Mesendoderm (in vitro differentiated cells): Measurements from ENCODE around the gene TCF12. TPM values are rescaled to one million over a fixed set of nuclear protein-coding genes. Genes with fewer than 3 reads are reported as not detected.

Experiments
- DNase-seq: peaks from one replicate; pipeline ENCODE4 v3.0.0; 2013
- H2AK5ac ChIP-seq: 2 replicates; pipeline ENCODE4 v1.6.1; 2013; ENCODE audit warnings: low read length, inconsistent platforms
- H2BK120ac ChIP-seq: 2 replicates; pipeline ENCODE4 v1.6.1; 2013; ENCODE audit warnings: low read depth, mild to moderate bottlenecking, low read length, moderate library complexity, mixed read lengths
- H2BK15ac ChIP-seq: replicated peaks from 2 replicates; pipeline ENCODE4 v1.6.1; 2013; ENCODE audit warnings: low read depth, mild to moderate bottlenecking, moderate library complexity
- H2BK5ac ChIP-seq: 2 replicates; pipeline ENCODE4 v1.6.1; 2013; ENCODE audit warnings: low read length, inconsistent platforms
- H3K18ac ChIP-seq: 2 replicates; pipeline ENCODE4 v1.6.1; 2013; ENCODE audit warnings: mild to moderate bottlenecking, low read length, mixed read lengths
- H3K23ac ChIP-seq: one replicate; pipeline ENCODE4 v1.6.1; 2013; ENCODE audit warnings: low read length
- H3K27ac ChIP-seq: 2 replicates; pipeline ENCODE4 v1.5.1; 2013; ENCODE audit warnings: low read depth, mild to moderate bottlenecking, inconsistent platforms, low read length, moderate library complexity
- H3K27me3 ChIP-seq: 2 replicates; pipeline ENCODE4 v1.6.1; 2013; ENCODE audit warnings: low read length, control low read depth, mild to moderate bottlenecking, inconsistent platforms; ENCODE audit not compliant: insufficient read depth, poor library complexity
- H3K36me3 ChIP-seq: 2 replicates; pipeline ENCODE4 v1.6.1; 2013; ENCODE audit warnings: low read length, inconsistent platforms; ENCODE audit not compliant: control insufficient read depth, insufficient read depth
- H3K4ac ChIP-seq: one replicate; pipeline ENCODE4 v1.6.1; 2013; ENCODE audit warnings: low read depth, mild to moderate bottlenecking, low read length, moderate library complexity
- H3K4me1 ChIP-seq: 2 replicates; pipeline ENCODE4 v1.6.1; 2013; ENCODE audit warnings: low read depth, low read length, inconsistent platforms; ENCODE audit not compliant: control insufficient read depth
- H3K4me2 ChIP-seq: 2 replicates; pipeline ENCODE4 v1.6.1; 2013; ENCODE audit warnings: low read length
- H3K4me3 ChIP-seq: 2 replicates; pipeline ENCODE4 v1.5.1; 2013; ENCODE audit warnings: mild to moderate bottlenecking, low read length
- H3K56ac ChIP-seq: one replicate; pipeline ENCODE4 v1.6.1; 2013; ENCODE audit warnings: low read length
- H3K79me1 ChIP-seq: 2 replicates; pipeline ENCODE4 v1.6.1; 2013; ENCODE audit warnings: low read length, inconsistent platforms
- H3K79me2 ChIP-seq: 2 replicates; pipeline ENCODE4 v1.6.1; 2013; ENCODE audit warnings: mild to moderate bottlenecking, low read length; ENCODE audit not compliant: control insufficient read depth, insufficient read depth
- H3K9ac ChIP-seq: 2 replicates; pipeline ENCODE4 v1.6.1; 2013; ENCODE audit warnings: low read length, inconsistent platforms
- H4K5ac ChIP-seq: one replicate; pipeline ENCODE4 v1.6.1; 2013; ENCODE audit warnings: low read length
- H4K8ac ChIP-seq: one replicate; pipeline ENCODE4 v1.6.1; 2013; ENCODE audit warnings: low read depth, mild to moderate bottlenecking, control low read depth, low read length, moderate library complexity
- WGBS: extraction: QIAGEN DNeasy Blood & Tissue Kit; methylation state at CpG from one replicate; pipeline ENCODE4 v1.1.7; 2013; ENCODE audit warnings: low lambda C conversion rate, missing lambda C conversion rate; ENCODE audit not compliant: insufficient coverage; ENCODE audit errors: extremely low coverage; 5-methylcytosine and 5-hydroxymethylcytosine counted together
- polyA plus RNA-seq, 2 experiments: library from polyadenylated mRNA; stranded (reverse); fragments of 200-250 nt; gene quantifications; one replicate each; pipeline ENCODE4 v1.2.3, GENCODE V29; 2013

TCF12 gene
- polyA plus RNA-seq (2013, experiment 1 of 2) = 42.7 TPM
- 38.4 TPM for polyA plus RNA-seq (2013, experiment 2 of 2)

DNA sequence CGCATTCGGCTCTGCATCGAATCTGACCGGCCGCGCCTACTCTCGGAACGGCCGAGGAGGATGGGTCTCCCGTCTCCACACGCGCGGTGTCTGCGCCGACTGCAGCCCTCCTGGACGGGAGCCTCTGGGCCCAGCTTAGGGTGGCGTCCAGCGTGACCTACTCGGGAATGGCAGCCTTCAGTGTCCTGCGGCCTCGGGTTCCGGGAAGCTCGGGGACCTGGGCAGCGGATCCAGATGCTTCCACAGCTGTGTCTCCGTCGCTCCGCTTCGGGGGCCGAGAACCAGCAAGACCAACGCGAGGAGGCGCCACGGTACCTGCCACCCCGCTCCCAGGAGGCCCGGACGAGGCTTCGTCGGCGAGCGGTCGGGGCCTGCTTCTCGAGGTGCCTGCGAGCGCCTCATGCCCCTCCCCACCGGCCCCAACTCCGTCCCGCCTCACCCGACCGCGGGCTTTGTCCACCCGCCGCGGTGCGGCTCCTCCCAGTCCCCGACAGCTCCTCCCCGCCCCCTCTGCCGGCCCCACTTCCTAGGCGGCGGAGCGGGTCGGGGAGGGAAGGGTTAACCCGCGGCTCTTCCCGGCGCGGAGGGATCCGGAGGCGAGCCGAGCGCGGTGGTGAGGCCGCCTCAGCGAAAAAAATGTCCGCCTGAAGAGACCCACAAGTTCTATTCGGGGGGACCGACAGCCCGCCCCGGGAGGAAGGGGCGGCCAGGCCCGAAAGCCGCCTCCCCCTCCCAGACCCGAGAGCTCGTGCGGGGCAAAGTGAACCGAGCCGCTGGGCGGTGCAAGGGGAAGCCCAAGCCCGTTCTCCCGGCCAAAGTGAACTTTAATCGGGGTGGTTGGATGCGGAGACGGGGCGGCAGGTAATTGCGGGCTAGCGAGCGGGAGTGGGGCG is at the start of gene TCF12:
Gene TCF12, plus strand, starts transcription at position 599 of the 893 bp plus-strand sequence. CDS start 1,270 bp downstream, outside the sequence.
- peak within 1 kb of the TSS; percentile 42 for H3K4me2 ChIP-seq
- H4K8ac ChIP-seq = peak within 1 kb of the TSS; percentile 68
- no peaks in the 10 kb centered on the region for H3K79me1 ChIP-seq
- peak within 1 kb of the TSS; percentile 81 for H3K9ac ChIP-seq
- H2AK5ac ChIP-seq = no peak within 1 kb of the TSS
- H2BK120ac ChIP-seq = peak within 1 kb of the TSS; percentile 64
- peak within 1 kb of the TSS; percentile 92 for H3K56ac ChIP-seq
- H3K36me3 ChIP-seq = no peaks in the 10 kb centered on the region
- peak; percentile 98 for DNase-seq
- peak within 1 kb of the TSS; percentile 91 for H3K18ac ChIP-seq
- peaks cover 15% of the 10 kb centered on the region for H3K79me2 ChIP-seq
- WGBS = no CpG with 5 or more reads among the region's 97 CpGs
- H3K27me3 ChIP-seq = no peaks in the 10 kb centered on the region
- H2BK5ac ChIP-seq = peak within 1 kb of the TSS; percentile 57
- no peak within 1 kb of the TSS for H4K5ac ChIP-seq
- peak within 1 kb of the TSS; percentile 87 for H3K27ac ChIP-seq
- H3K4ac ChIP-seq = peak within 1 kb of the TSS; percentile 74
- H3K23ac ChIP-seq = peak within 1 kb of the TSS; percentile 54
- H3K4me1 ChIP-seq = no peaks in the 10 kb centered on the region
- peak within 1 kb of the TSS; percentile 56 for H3K4me3 ChIP-seq
- H2BK15ac ChIP-seq = no peak within 1 kb of the TSS

DNA sequence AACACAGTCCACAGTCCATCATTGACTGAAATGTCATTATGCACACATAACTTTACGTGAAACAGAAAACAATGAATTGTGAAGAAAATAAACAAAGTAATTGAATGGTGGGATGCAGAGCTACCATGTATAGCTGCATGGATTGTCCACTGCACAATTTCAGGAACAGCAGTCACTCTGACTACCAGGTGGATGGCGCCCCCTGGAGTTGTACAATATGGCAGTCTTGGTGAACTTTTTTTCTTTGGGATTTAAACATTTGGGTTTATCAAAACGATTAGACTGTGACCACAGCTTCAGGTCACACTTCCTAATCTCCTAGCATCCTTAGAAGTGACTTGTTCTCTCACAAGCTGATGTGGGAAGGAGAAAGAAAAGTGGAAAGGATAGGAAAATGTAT is 48.9 kb upstream of the TCF12 start:
- Histone ChIP-seq H2BK15ac (no peak overlapping the region), H4K5ac (no peak overlapping the region), H2BK120ac (no peak overlapping the region), H3K56ac (no peak overlapping the region), H2AK5ac (no peak overlapping the region), H3K27ac (no peak overlapping the region), H3K4ac (no peak overlapping the region), H3K18ac (no peak overlapping the region), H3K79me2 (no peaks in the 10 kb centered on the region), H3K79me1 (no peaks in the 10 kb centered on the region), H4K8ac (no peak overlapping the region), H2BK5ac (no peak overlapping the region), H3K36me3 (no peaks in the 10 kb centered on the region), H3K9ac (no peak overlapping the region), H3K4me3 (no peak overlapping the region), H3K23ac (no peak overlapping the region), H3K4me2 (no peak overlapping the region), H3K4me1 (no peaks in the 10 kb centered on the region), H3K27me3 (no peaks in the 10 kb centered on the region)
- peak; percentile 14 for DNase-seq
- no CpG with 5 or more reads among the region's 3 CpGs for WGBS

DNA sequence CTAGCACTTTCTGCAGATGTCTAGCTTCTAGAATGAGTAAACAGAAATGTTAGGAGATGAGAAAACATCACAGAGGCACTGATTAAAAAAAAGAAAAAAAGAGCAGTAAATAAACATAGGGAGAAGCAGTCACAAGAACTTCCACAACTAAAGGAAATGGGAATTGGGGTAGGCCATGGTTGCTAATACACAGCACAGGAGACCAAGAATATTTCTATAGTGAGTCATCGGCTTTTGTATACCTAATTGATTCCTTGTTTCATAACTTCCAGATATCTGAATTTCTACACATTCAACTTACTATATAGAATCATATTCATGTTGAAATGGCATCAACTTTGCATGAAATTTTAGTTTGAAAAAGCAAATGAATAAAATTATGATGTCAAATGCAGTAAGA is 47.3 kb upstream of the TCF12 start:
- H4K8ac ChIP-seq = no peak overlapping the region
- no peak overlapping the region for H3K4ac ChIP-seq
- no peak overlapping the region for H2BK5ac ChIP-seq
- H3K27ac ChIP-seq = no peak overlapping the region
- H2BK15ac ChIP-seq = no peak overlapping the region
- H3K27me3 ChIP-seq = no peaks in the 10 kb centered on the region
- no peak overlapping the region for H4K5ac ChIP-seq
- H3K4me1 ChIP-seq = no peaks in the 10 kb centered on the region
- H3K79me1 ChIP-seq = no peaks in the 10 kb centered on the region
- no peak overlapping the region for H3K9ac ChIP-seq
- no peaks in the 10 kb centered on the region for H3K36me3 ChIP-seq
- no peak overlapping the region for H3K4me2 ChIP-seq
- H3K18ac ChIP-seq = no peak overlapping the region
- H2AK5ac ChIP-seq = no peak overlapping the region
- no peak overlapping the region for H3K56ac ChIP-seq
- H3K23ac ChIP-seq = no peak overlapping the region
- no peaks in the 10 kb centered on the region for H3K79me2 ChIP-seq
- DNase-seq = peak; percentile 50
- WGBS = no CpG with 5 or more reads among the region's 1 CpG
- no peak overlapping the region for H3K4me3 ChIP-seq
- H2BK120ac ChIP-seq = no peak overlapping the region

DNA sequence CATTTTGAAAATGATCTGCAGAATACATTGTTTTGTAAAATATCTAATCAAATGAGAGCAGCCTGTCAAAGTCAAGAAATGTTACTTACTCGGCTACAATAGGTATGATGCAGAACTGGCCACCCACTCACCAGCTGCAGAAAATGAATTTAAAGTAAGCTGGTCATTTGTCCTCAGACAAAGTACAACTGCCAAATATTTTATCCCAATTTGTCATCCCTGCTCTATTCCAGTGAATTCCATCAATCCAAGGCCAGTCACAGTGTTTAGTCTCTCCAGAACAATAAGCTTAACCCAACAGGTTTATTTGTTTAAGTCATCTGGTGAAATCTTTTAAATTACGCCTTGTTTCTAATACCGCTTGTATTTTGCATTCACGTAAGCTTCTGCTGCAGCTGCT is 46.6 kb upstream of the TCF12 start:
- Histone ChIP-seq H3K56ac (no peak overlapping the region), H3K18ac (no peak overlapping the region), H3K79me1 (no peaks in the 10 kb centered on the region), H3K27ac (no peak overlapping the region), H3K4ac (no peak overlapping the region), H4K5ac (no peak overlapping the region), H2BK120ac (no peak overlapping the region), H3K36me3 (no peaks in the 10 kb centered on the region), H3K79me2 (no peaks in the 10 kb centered on the region), H2AK5ac (no peak overlapping the region), H3K27me3 (no peaks in the 10 kb centered on the region), H3K9ac (no peak overlapping the region), H3K4me3 (no peak overlapping the region), H3K23ac (no peak overlapping the region), H4K8ac (no peak overlapping the region), H3K4me1 (no peaks in the 10 kb centered on the region), H3K4me2 (no peak overlapping the region), H2BK15ac (no peak overlapping the region), H2BK5ac (no peak overlapping the region)
- DNase-seq = no peak
- no CpG with 5 or more reads among the region's 4 CpGs for WGBS

DNA sequence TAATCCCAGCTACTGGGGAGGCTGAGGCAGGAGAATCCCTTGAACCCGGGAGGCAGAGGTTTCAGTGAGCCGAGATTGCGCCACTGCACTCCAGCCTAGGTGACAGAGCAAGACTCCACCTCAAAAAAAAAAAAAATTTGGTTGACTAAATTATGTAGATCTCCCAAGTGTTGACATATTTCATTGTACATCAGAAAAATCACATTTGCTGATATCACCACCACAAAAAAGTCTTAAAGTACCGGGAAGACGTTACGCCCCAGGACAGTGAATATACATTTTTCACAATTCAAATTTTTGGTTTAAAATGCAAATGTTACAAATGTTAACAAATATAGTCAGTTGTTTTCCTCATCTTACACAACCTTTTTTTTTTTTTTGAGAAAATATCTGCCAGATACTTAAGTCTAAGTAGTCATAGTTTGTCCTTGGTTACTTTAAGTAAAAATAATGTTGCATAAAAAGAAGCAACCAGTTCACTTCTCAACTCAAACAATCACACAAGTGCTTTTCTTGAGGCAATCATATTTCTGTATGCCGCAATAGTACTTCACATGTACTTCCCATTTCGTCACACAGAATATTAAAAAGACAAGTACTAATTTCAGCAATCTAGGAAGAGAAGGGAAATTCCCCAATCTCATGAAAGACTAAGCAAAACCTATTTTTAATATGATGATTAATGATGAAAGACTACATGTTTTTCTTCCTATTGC is 41.0 kb upstream of the TCF12 start:
- no peaks in the 10 kb centered on the region for H3K79me1 ChIP-seq
- no peak overlapping the region for H4K8ac ChIP-seq
- no peaks in the 10 kb centered on the region for H3K4me1 ChIP-seq
- no peak overlapping the region for H3K4ac ChIP-seq
- DNase-seq = no peak
- WGBS = no CpG with 5 or more reads among the region's 8 CpGs
- no peaks in the 10 kb centered on the region for H3K36me3 ChIP-seq
- H2BK15ac ChIP-seq = no peak overlapping the region
- H3K18ac ChIP-seq = no peak overlapping the region
- no peak overlapping the region for H4K5ac ChIP-seq
- H3K27ac ChIP-seq = no peak overlapping the region
- no peak overlapping the region for H3K4me2 ChIP-seq
- H2BK120ac ChIP-seq = no peak overlapping the region
- no peak overlapping the region for H3K56ac ChIP-seq
- H2AK5ac ChIP-seq = no peak overlapping the region
- H3K4me3 ChIP-seq = no peak overlapping the region
- H3K27me3 ChIP-seq = no peaks in the 10 kb centered on the region
- no peak overlapping the region for H2BK5ac ChIP-seq
- no peak overlapping the region for H3K23ac ChIP-seq
- H3K9ac ChIP-seq = no peak overlapping the region
- no peaks in the 10 kb centered on the region for H3K79me2 ChIP-seq
